ENCODE measurements around the gene CCDC88C.

Gene CCDC88C

DNA sequence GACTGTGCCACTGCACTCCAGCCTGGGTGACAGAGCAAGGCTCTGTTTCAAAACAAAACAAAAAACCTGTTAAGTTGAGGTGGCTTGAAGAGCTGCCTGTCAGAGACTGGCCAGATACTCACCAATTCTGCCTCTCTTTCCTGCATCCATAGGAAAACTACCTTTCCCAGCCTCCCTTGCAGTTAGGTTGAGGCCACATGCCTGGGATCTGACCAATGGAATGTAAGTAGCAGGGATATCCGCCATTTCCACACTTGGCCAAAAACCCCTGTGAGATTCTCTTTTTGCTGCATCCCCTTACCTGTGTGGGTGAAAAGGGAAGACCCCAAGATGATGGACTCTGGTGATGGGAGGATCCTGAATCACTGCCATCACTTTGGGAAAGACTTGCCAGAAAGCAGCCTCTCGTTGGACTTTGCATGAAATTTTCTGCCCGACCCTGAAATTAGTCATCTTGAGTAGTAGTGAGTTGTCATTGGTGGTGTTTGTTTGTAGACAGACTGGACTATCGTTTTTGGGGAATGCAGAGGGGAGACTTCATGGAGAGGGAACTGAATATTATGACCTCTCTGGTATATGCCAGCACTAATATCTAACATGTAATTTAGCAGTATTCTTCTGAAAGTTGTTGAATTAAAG lies 187.1 kb downstream of the CCDC88C start:
- H3K79me2 ChIP-seq (ENCODE audit: insufficient read depth, low read length) = no peaks in the 10 kb centered on the region
- H2AFZ ChIP-seq (ENCODE audit: low read depth, low read length) = no peak overlapping the region
- TF ChIP-seq, protein P1, sequence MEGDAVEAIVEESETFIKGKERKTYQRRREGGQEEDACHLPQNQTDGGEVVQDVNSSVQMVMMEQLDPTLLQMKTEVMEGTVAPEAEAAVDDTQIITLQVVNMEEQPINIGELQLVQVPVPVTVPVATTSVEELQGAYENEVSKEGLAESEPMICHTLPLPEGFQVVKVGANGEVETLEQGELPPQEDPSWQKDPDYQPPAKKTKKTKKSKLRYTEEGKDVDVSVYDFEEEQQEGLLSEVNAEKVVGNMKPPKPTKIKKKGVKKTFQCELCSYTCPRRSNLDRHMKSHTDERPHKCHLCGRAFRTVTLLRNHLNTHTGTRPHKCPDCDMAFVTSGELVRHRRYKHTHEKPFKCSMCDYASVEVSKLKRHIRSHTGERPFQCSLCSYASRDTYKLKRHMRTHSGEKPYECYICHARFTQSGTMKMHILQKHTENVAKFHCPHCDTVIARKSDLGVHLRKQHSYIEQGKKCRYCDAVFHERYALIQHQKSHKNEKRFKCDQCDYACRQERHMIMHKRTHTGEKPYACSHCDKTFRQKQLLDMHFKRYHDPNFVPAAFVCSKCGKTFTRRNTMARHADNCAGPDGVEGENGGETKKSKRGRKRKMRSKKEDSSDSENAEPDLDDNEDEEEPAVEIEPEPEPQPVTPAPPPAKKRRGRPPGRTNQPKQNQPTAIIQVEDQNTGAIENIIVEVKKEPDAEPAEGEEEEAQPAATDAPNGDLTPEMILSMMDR (IDR thresholded peaks at IDR 0.05; ENCODE audit: borderline replicate concordance, extremely low read depth, low read length, poor library complexity, severe bottlenecking) = no peak
- peak overlapping the region; percentile 33 for H3K4me2 ChIP-seq (ENCODE audit: insufficient read depth, low read length)
- peak overlapping the region; percentile 81 for H3K27ac ChIP-seq (ENCODE audit: low read length)
- H3K4me3 ChIP-seq (ENCODE audit: low read depth in 1 of 2, low read length in 2 of 2) = peak overlapping the region in 1 of 2 experiments; percentile 8; a peak in 1 of 4 replicates
- peak; percentile 46 for DNase-seq
- ATAC-seq (ENCODE audit: insufficient read depth, low read depth) = peak; percentile 1; the same call in 2 of the 3 replicates
- H3K9ac ChIP-seq (ENCODE audit: low read depth, low read length) = peak overlapping the region; percentile 26
- H3K4me1 ChIP-seq (ENCODE audit: insufficient read depth, low read length) = peaks cover 58% of the 10 kb centered on the region
- peaks cover 6% of the 10 kb centered on the region; the same call in 1 of the 2 replicates for H4K20me1 ChIP-seq (ENCODE audit: insufficient read depth, low read length)
- H3K36me3 ChIP-seq (ENCODE audit: insufficient read depth, low read length) = no peaks in the 10 kb centered on the region
- no peaks in the 10 kb centered on the region for H3K9me3 ChIP-seq (ENCODE audit: insufficient read depth, low read length, severe bottlenecking)
- H3K27me3 ChIP-seq (ENCODE audit: insufficient read depth, low read length, poor library complexity) = no peaks in the 10 kb centered on the region

DNA sequence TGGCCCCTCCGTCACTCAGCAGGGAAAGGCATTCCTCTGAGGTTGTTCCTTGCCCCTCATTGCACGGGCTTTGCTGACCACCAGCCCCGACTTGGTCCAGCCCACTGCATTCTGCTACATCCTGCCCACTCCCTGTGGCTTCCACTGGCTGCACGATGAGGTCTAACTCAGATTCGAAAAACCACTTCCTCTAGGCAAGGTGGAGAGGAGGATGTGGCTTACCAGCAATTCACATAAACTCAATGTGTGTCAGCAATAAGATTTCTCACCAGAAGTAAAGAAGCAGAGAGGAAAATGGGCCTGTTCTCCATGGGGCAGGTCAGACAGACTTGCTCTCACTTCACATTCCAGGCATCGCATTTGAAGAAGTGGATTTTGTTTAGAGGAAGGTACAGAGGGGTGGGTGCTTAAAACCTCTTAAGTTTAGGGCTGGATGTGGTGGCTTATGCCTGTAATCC lies 187.8 kb downstream of the CCDC88C start:
- Histone ChIP-seq H3K4me3 (ENCODE audit: low read depth in 1 of 2, low read length in 2 of 2) (peak overlapping the region in 1 of 2 experiments; percentile 12; a peak in 2 of 4 replicates), H3K27ac (ENCODE audit: low read length) (peak overlapping the region; percentile 81), H2AFZ (ENCODE audit: low read depth, low read length) (no peak overlapping the region), H3K4me2 (ENCODE audit: insufficient read depth, low read length) (peak overlapping the region; percentile 47), H3K9ac (ENCODE audit: low read depth, low read length) (peak overlapping the region; percentile 26), H4K20me1 (ENCODE audit: insufficient read depth, low read length) (peaks cover 6% of the 10 kb centered on the region; the same call in 1 of the 2 replicates), H3K4me1 (ENCODE audit: insufficient read depth, low read length) (peaks cover 58% of the 10 kb centered on the region), H3K79me2 (ENCODE audit: insufficient read depth, low read length) (no peaks in the 10 kb centered on the region), H3K36me3 (ENCODE audit: insufficient read depth, low read length) (peaks cover 6% of the 10 kb centered on the region), H3K27me3 (ENCODE audit: insufficient read depth, low read length, poor library complexity) (no peaks in the 10 kb centered on the region), H3K9me3 (ENCODE audit: insufficient read depth, low read length, severe bottlenecking) (no peaks in the 10 kb centered on the region)
- no peak for TF ChIP-seq EZH2 (IDR thresholded peaks at IDR 0.05; ENCODE audit: borderline replicate concordance, low read depth, low read length, severe bottlenecking)
- TF ChIP-seq, protein P1 (IDR thresholded peaks at IDR 0.05; ENCODE audit: borderline replicate concordance, extremely low read depth, low read length, poor library complexity, severe bottlenecking) = no peak
- DNase-seq (peak; percentile 87), ATAC-seq (ENCODE audit: insufficient read depth, low read depth) (peak; percentile 85)

DNA sequence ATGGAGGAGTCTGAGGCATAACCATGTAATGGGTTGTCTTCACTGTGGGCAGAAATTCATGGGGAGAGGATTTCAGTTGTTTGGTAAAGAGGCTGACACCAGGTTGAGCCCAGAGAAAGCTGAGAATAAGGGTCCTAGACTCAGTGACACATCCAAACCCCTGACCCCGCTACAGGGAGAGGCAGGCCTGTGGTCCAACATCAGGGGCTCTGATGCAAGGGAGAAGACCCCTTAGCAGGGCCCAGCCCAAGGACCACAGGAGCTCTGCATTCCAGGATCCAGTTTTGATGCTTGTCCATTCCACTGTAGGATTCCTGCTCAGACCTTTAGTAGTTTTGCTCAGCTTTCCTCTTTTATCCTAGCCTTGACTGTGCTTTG lies 188.6 kb downstream of the CCDC88C start:
- Histone ChIP-seq H3K27me3 (ENCODE audit: insufficient read depth, low read length, poor library complexity) (no peaks in the 10 kb centered on the region), H3K4me3 (ENCODE audit: low read depth in 1 of 2, low read length in 2 of 2) (no peak overlapping the region), H3K9ac (ENCODE audit: low read depth, low read length) (no peak overlapping the region), H3K4me1 (ENCODE audit: insufficient read depth, low read length) (peaks cover 58% of the 10 kb centered on the region), H2AFZ (ENCODE audit: low read depth, low read length) (no peak overlapping the region), H4K20me1 (ENCODE audit: insufficient read depth, low read length) (peaks cover 6% of the 10 kb centered on the region; the same call in 1 of the 2 replicates), H3K27ac (ENCODE audit: low read length) (peak overlapping the region; percentile 66), H3K9me3 (ENCODE audit: insufficient read depth, low read length, severe bottlenecking) (no peaks in the 10 kb centered on the region), H3K79me2 (ENCODE audit: insufficient read depth, low read length) (no peaks in the 10 kb centered on the region), H3K36me3 (ENCODE audit: insufficient read depth, low read length) (peaks cover 11% of the 10 kb centered on the region), H3K4me2 (ENCODE audit: insufficient read depth, low read length) (peak overlapping the region; percentile 47)
- no peak for ATAC-seq (ENCODE audit: insufficient read depth, low read depth)
- no peak for TF ChIP-seq EZH2 (IDR thresholded peaks at IDR 0.05; ENCODE audit: borderline replicate concordance, low read depth, low read length, severe bottlenecking)
- TF ChIP-seq, protein P1 (IDR thresholded peaks at IDR 0.05; ENCODE audit: borderline replicate concordance, extremely low read depth, low read length, poor library complexity, severe bottlenecking) = no peak
- no peak for DNase-seq

Measured in DND-41 (cell line).